ENCODE measurements around the gene VPS26B. TPM values are rescaled to one million over a fixed set of nuclear protein-coding genes. Genes with fewer than 3 reads are reported as not detected.

The VPS26B gene
- total and polyA plus RNA-seq, 2 experiments from 2014 or later: 10.1 to 29.1 TPM

DNA sequence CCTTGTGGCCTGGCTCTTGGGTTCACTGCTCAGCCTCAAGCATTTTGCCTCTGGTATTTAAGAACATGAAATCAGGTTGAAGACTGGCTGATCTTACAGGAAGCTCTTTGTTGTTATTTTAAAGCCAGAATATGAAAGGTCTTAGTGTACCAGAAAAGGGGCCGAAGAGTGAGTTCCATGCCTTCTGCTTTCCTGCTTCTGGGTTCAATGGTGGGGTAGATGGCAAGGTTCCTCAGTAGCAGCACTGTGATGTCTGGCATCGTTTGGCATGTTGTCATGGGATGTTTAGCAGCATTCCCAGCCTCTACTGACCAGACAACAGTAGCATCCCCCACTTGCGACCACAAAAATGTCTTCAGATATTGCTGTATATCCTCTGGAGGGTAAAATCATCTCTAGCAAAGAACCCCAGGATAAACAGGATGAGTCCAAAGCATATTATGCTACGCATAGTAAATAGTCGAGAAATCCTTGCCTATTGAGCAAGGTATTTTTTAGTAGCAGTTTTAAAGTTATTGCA, 2.4 kb downstream of the VPS26B start (continued):
- TF ChIP-seq, protein P1, sequence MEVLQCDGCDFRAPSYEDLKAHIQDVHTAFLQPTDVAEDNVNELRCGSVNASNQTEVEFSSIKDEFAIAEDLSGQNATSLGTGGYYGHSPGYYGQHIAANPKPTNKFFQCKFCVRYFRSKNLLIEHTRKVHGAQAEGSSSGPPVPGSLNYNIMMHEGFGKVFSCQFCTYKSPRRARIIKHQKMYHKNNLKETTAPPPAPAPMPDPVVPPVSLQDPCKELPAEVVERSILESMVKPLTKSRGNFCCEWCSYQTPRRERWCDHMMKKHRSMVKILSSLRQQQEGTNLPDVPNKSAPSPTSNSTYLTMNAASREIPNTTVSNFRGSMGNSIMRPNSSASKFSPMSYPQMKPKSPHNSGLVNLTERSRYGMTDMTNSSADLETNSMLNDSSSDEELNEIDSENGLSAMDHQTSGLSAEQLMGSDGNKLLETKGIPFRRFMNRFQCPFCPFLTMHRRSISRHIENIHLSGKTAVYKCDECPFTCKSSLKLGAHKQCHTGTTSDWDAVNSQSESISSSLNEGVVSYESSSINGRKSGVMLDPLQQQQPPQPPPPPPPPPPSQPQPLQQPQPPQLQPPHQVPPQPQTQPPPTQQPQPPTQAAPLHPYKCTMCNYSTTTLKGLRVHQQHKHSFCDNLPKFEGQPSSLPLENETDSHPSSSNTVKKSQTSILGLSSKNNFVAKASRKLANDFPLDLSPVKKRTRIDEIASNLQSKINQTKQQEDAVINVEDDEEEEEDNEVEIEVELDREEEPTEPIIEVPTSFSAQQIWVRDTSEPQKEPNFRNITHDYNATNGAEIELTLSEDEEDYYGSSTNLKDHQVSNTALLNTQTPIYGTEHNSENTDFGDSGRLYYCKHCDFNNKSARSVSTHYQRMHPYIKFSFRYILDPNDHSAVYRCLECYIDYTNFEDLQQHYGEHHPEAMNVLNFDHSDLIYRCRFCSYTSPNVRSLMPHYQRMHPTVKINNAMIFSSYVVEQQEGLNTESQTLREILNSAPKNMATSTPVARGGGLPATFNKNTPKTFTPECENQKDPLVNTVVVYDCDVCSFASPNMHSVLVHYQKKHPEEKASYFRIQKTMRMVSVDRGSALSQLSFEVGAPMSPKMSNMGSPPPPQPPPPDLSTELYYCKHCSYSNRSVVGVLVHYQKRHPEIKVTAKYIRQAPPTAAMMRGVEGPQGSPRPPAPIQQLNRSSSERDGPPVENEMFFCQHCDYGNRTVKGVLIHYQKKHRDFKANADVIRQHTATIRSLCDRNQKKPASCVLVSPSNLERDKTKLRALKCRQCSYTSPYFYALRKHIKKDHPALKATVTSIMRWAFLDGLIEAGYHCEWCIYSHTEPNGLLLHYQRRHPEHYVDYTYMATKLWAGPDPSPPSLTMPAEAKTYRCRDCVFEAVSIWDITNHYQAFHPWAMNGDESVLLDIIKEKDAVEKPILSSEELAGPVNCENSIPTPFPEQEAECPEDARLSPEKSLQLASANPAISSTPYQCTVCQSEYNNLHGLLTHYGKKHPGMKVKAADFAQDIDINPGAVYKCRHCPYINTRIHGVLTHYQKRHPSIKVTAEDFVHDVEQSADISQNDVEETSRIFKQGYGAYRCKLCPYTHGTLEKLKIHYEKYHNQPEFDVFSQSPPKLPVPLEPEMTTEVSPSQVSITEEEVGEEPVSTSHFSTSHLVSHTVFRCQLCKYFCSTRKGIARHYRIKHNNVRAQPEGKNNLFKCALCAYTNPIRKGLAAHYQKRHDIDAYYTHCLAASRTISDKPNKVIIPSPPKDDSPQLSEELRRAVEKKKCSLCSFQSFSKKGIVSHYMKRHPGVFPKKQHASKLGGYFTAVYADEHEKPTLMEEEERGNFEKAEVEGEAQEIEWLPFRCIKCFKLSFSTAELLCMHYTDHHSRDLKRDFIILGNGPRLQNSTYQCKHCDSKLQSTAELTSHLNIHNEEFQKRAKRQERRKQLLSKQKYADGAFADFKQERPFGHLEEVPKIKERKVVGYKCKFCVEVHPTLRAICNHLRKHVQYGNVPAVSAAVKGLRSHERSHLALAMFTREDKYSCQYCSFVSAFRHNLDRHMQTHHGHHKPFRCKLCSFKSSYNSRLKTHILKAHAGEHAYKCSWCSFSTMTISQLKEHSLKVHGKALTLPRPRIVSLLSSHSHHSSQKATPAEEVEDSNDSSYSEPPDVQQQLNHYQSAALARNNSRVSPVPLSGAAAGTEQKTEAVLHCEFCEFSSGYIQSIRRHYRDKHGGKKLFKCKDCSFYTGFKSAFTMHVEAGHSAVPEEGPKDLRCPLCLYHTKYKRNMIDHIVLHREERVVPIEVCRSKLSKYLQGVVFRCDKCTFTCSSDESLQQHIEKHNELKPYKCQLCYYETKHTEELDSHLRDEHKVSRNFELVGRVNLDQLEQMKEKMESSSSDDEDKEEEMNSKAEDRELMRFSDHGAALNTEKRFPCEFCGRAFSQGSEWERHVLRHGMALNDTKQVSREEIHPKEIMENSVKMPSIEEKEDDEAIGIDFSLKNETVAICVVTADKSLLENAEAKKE (CRISPR knock-in tag; IDR thresholded peaks at IDR 0.05): no peak
- TF ChIP-seq NANOG (IDR thresholded peaks at IDR 0.05; ENCODE audit: borderline replicate concordance) (no peak), CTCF (conservative IDR thresholded peaks at IDR 0.05; ENCODE audit: low read depth in 2 of 2) (no peak), REST (IDR thresholded peaks at IDR 0.05; ENCODE audit: unreplicated experiment) (no peak), ZNF114 (CRISPR knock-in tag; IDR thresholded peaks at IDR 0.05) (no peak), ZNF331 (CRISPR knock-in tag; IDR thresholded peaks at IDR 0.05; ENCODE audit: low read depth) (no peak)
